HEK293 (cell line): ENCODE data around the gene FAM168B.

ENCODE experiments used
- CTCF ChIA-PET: fragments of 350-600 bp; formaldehyde crosslinking; extraction: SDS; loops from one replicate; lab custom pipeline; 2021; ENCODE audit warnings: antibody characterized with exemption; lab: Yijun Ruan, JAX
- POLR2A ChIA-PET: fragments of 300-600 bp; formaldehyde crosslinking; extraction: SDS; loops from one replicate; lab custom pipeline; 2020; ENCODE audit warnings: antibody characterized with exemption, inconsistent platforms; lab: Yijun Ruan, JAX
- H3K27ac ChIP-seq: fragments of 200-500 bp; sonication (Bioruptor generic); 2 replicates; pipeline ENCODE4 v1.5.1; 2014; ENCODE audit warnings: low read depth, low read length, control low read depth, inconsistent platforms; ENCODE audit errors: extremely low read depth
- H3K36me3 ChIP-seq, 2 experiments: fragments of 200-500 bp in 1 of 2; sonication (Bioruptor generic) in 1 of 2; 1 replicate in 1 of 2; 2 replicates in 1 of 2; pipeline ENCODE4 v1.5.1; 2014 to 2017; ENCODE audit warnings: inconsistent platforms in 2 of 2, low read length in 2 of 2; ENCODE audit not compliant: control insufficient read depth in 2 of 2, insufficient read depth in 1 of 2
- H3K4me1 ChIP-seq: fragments of 200-500 bp; sonication (Bioruptor generic); 2 replicates; pipeline ENCODE4 v1.5.1; 2014; ENCODE audit warnings: mild to moderate bottlenecking, low read length, inconsistent platforms; ENCODE audit not compliant: control insufficient read depth, insufficient read depth
- H3K4me3 ChIP-seq: 2 replicates; pipeline ENCODE4 v1.5.1; 2011; ENCODE audit warnings: low read depth, mild to moderate bottlenecking, control low read depth, low read length, moderate library complexity
- H3K9me3 ChIP-seq: fragments of 200-500 bp; sonication (Bioruptor generic); 2 replicates; pipeline ENCODE4 v1.5.1; 2014; ENCODE audit warnings: low read depth, low read length, inconsistent platforms; ENCODE audit not compliant: control insufficient read depth, insufficient read depth
- ATF2 ChIP-seq: fragments of 450-650 bp; formaldehyde crosslinking; IDR thresholded peaks from 2 replicates; pipeline ENCODE4 v1.5.1; 2016; ENCODE audit warnings: missing biosample characterization, missing genetic modification characterization, low read depth
- GLI2 ChIP-seq: fragments of 450-650 bp; formaldehyde crosslinking; IDR thresholded peaks from 2 replicates; pipeline ENCODE4; 2017; ENCODE audit warnings: missing biosample characterization, missing genetic modification characterization, low read depth, borderline replicate concordance
- HOXA7 ChIP-seq: sonication (generic); formaldehyde crosslinking; IDR thresholded peaks from 2 replicates; pipeline ENCODE4 v1.8.1; 2022; ENCODE audit warnings: missing genetic modification reagents, borderline replicate concordance
- KLF8 ChIP-seq: fragments of 450-650 bp; formaldehyde crosslinking; IDR thresholded peaks from 2 replicates; pipeline ENCODE4 v1.5.1; 2016; ENCODE audit warnings: missing biosample characterization, missing genetic modification characterization
- OSR2 ChIP-seq: fragments of 450-650 bp; formaldehyde crosslinking; IDR thresholded peaks from 2 replicates; pipeline ENCODE4 v1.5.1; 2016; ENCODE audit warnings: missing biosample characterization, missing genetic modification characterization
- PATZ1 ChIP-seq: fragments of 450-650 bp; formaldehyde crosslinking; IDR thresholded peaks from 2 replicates; pipeline ENCODE4 v1.5.1; 2016; ENCODE audit warnings: missing biosample characterization, missing genetic modification characterization
- SP7 ChIP-seq: fragments of 450-650 bp; formaldehyde crosslinking; IDR thresholded peaks from 2 replicates; pipeline ENCODE4 v1.5.1; 2016; ENCODE audit warnings: missing biosample characterization, missing genetic modification characterization
- ZBTB11 ChIP-seq: fragments of 450-650 bp; formaldehyde crosslinking; conservative IDR thresholded peaks from 2 replicates; pipeline ENCODE4 v1.5.1; 2016; ENCODE audit warnings: low read depth, missing biosample characterization, missing genetic modification characterization
- ZBTB17 ChIP-seq: fragments of 450-650 bp; formaldehyde crosslinking; IDR thresholded peaks from 2 replicates; pipeline ENCODE4 v1.5.1; 2016; ENCODE audit warnings: missing biosample characterization, missing genetic modification characterization
- ZBTB20 ChIP-seq: fragments of 450-650 bp; formaldehyde crosslinking; IDR thresholded peaks from 2 replicates; pipeline ENCODE4 v1.5.1; 2016; ENCODE audit warnings: missing biosample characterization, missing genetic modification characterization
- ZBTB6 ChIP-seq: fragments of 450-650 bp; formaldehyde crosslinking; IDR thresholded peaks from 2 replicates; pipeline ENCODE4 v1.5.1; 2017; ENCODE audit warnings: missing biosample characterization, missing genetic modification characterization
- ZNF132 ChIP-seq: fragments of 450-650 bp; formaldehyde crosslinking; IDR thresholded peaks from 2 replicates; pipeline ENCODE4 v1.5.1; 2017; ENCODE audit warnings: missing biosample characterization, missing genetic modification characterization, borderline replicate concordance
- ZNF146 ChIP-seq: fragments of 450-650 bp; formaldehyde crosslinking; IDR thresholded peaks from 2 replicates; pipeline ENCODE4 v1.5.1; 2016; ENCODE audit warnings: missing biosample characterization, missing genetic modification characterization
- ZNF280C ChIP-seq: fragments of 450-650 bp; formaldehyde crosslinking; IDR thresholded peaks from 2 replicates; pipeline ENCODE4 v1.5.1; 2016; ENCODE audit warnings: missing biosample characterization, missing genetic modification characterization
- ZNF335 ChIP-seq: fragments of 450-650 bp; formaldehyde crosslinking; conservative IDR thresholded peaks from 2 replicates; pipeline ENCODE4 v1.5.1; 2016; ENCODE audit warnings: missing biosample characterization, missing genetic modification characterization
- ZNF341 ChIP-seq: fragments of 450-650 bp; formaldehyde crosslinking; IDR thresholded peaks from 2 replicates; pipeline ENCODE4; 2016; ENCODE audit warnings: low read depth, missing biosample characterization, missing genetic modification characterization
- ZNF366 ChIP-seq: fragments of 450-650 bp; formaldehyde crosslinking; conservative IDR thresholded peaks from 2 replicates; pipeline ENCODE4 v1.5.1; 2016; ENCODE audit warnings: missing biosample characterization, missing genetic modification characterization
- ZNF37A ChIP-seq: fragments of 450-650 bp; IDR thresholded peaks from 2 replicates; pipeline ENCODE4 v1.5.1; 2018; ENCODE audit warnings: missing biosample characterization, missing genetic modification characterization
- ZNF391 ChIP-seq: fragments of 450-650 bp; formaldehyde crosslinking; IDR thresholded peaks from 2 replicates; pipeline ENCODE4 v1.5.1; 2016; ENCODE audit warnings: low read depth, missing biosample characterization, missing genetic modification characterization, borderline replicate concordance
- ZNF514 ChIP-seq: fragments of 450-650 bp; formaldehyde crosslinking; IDR thresholded peaks from 2 replicates; pipeline ENCODE4 v1.5.1; 2016; ENCODE audit warnings: missing biosample characterization, missing genetic modification characterization
- ZNF600 ChIP-seq: fragments of 450-650 bp; formaldehyde crosslinking; IDR thresholded peaks from 2 replicates; pipeline ENCODE4 v1.5.1; 2016; ENCODE audit warnings: missing biosample characterization, missing genetic modification characterization
- ZNF610 ChIP-seq: fragments of 450-650 bp; formaldehyde crosslinking; IDR thresholded peaks from 2 replicates; pipeline ENCODE4 v1.5.1; 2016; ENCODE audit warnings: missing biosample characterization, missing genetic modification characterization, borderline replicate concordance
- ZNF792 ChIP-seq: fragments of 450-650 bp; formaldehyde crosslinking; IDR thresholded peaks from 2 replicates; pipeline ENCODE4 v1.5.1; 2016; ENCODE audit warnings: missing biosample characterization, missing genetic modification characterization

FAM168B gene

GRCh38 chr2:131105156-131105949, 12.1 kb upstream of the FAM168B start, which contains the start of gene PLEKHB2 (continued):
- peak; percentile 8; the same call in 1 of the 2 replicates for TF ChIP-seq ZNF335

- POLR2A ChIA-PET: interaction anchor here (1.5 to 1.8 kb wide), 2 partner anchors 11 to 12 kb away, joined by 6 to 16 read pairs; partner anchors contain the start of gene FAM168B
- Histone ChIP-seq H3K4me1 (peaks cover 6% of the 10 kb centered on the region; the same call in 1 of the 2 replicates), H3K36me3 (peaks cover 0 to 7% of the 10 kb centered on the region in 2 experiments; a peak in 2 of 3 replicates), H3K27ac (peak overlapping the region; percentile 74), H3K4me3 (peak overlapping the region; percentile 63), H3K9me3 (no peaks in the 10 kb centered on the region)
- CTCF ChIA-PET: interaction anchor here (0.7 kb wide), 1 partner anchor 12 kb away, joined by 4 read pairs; no protein-coding TSS in a partner anchor
- TF ChIP-seq GLI2 (tag by site-specific recombination) (no peak), KLF8 (0 out of 2 replicates have a peak, but pooled peaks have one; percentile 20), SP7 (tag by site-specific recombination) (peak; percentile 50), ZNF335 (peak; percentile 86; the same call in 1 of the 2 replicates), ZBTB17 (tag by site-specific recombination) (0 out of 2 replicates have a peak, but pooled peaks have one; percentile 16), ATF2 (tag by site-specific recombination) (no peak), ZNF366 (tag by site-specific recombination) (peak; percentile 62), HOXA7 (no peak), ZNF146 (tag by site-specific recombination) (no peak), ZNF132 (no peak), ZNF600 (no peak), ZBTB11 (tag by site-specific recombination) (peak; percentile 91), PATZ1 (peak; percentile 57; the same call in 1 of the 2 replicates), ZNF341 (tag by site-specific recombination) (no peak), ZNF792 (tag by site-specific recombination) (no peak), ZBTB20 (tag by site-specific recombination) (peak; percentile 32; the same call in 1 of the 2 replicates), ZNF280C (tag by site-specific recombination) (no peak), ZNF391 (tag by site-specific recombination) (no peak), ZNF37A (tag by site-specific recombination) (0 out of 2 replicates have a peak, but pooled peaks have one; percentile 19), ZNF610 (tag by site-specific recombination) (no peak), ZBTB6 (tag by site-specific recombination) (0 out of 2 replicates have a peak, but pooled peaks have one; percentile 31), OSR2 (no peak), ZNF514 (tag by site-specific recombination) (no peak)
These were observed 11.4 kb upstream of the FAM168B start for GRCh38 chr2:131104487-131105155.
